ENCODE results near the gene TSBP1.
"Not testable (repeated sequence)": the region's sequence is repeated elsewhere in the genome, so short reads cannot be mapped to it uniquely, and the experiment has no call there.

Gene TSBP1

DNA sequence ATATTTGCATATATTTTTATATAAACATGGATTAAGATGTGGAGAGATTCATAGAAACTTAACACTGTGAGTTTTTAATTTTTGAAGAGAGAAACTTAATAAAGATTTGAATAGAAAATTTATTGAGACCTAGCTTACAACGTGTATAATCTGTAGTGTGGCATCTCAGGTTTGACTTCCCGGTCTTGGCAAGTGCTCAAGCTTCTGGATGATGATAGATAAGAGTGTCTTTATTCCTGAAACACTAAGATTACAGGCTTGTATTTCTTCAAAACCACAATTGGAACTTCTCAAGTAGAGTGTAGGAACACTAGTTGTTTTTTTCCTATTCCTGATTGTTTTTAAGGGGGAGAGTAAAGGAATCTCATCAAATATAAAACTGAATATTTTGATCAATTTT lies 83.3 kb downstream of the TSBP1 start:
- no peak for DNase-seq (ENCODE audit: low read depth)

DNA sequence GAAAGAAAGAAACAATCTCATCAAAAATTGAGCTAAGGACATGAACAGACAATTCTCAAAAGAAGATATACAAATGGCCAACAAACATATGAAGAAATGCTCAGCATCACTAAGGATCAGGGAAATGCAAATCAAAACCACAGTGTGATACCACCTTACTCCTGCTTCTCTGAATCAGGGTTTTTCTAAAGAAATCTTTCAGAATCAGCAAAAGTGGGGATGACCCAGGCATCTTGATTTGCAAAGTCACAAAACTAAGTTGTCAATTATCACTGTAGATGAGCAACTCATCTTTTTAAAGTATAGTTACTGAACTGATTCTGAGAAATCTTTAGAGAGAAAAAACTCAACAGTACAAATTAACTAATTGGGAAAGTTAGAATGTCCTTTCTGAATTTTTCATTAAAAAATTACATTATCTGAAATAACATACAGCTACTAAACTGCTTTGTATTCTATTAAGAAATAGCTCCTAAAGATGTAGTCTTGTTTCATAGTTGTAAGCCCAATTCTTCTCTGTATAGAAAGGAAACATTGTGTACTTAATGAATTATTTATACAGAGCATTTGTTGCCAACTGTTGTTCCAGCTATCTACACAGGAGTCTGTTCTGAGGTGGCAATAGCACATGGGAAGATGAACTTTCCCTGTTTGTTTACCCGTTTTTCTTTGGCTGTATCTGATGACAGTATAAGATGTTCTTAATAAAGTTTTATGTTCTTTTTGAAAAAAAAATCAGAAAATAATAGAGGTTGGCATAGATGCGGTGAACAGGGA lies 97.7 kb downstream of the TSBP1 start:
- DNase-seq (ENCODE audit: low read depth): not testable (repeated sequence)

DNA sequence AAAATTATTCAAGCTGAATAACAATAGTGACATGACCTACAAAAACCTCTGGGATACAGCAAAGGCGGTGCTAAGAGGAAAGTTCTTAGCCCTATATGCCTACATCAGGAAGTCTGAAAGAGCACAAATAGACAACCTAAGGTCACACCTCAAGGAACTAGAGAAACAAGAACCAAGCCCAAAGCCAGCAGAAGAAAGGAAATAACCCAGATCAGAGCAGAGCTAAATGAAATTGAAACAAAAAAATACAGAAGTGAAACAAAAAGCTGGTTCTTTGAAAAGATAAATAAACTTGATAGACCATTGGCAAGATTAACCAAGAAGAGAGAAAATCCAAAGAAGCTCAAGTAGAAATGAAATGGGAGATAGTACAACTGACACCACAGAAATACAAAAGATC lies 100.3 kb downstream of the TSBP1 start:
- no peak for DNase-seq (ENCODE audit: low read depth)

DNA sequence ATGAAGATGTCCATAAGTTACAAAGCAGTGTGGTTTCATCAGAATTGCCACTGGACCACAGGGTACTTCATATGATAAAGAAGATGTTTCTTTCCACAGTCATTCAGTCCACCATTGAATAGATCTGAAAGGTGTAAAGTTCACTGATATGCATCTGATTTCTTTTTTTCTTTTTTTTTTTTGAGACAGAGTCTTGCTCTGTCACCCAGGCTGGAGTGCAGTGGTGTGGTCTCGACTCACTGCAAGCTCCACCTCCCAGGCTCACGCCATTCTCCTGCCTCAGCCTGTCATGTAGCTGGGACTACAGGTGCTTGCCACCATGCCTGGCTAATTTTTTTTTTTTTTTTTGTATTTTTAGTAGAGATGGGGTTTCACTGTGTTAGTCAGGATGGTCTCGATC lies 103.2 kb downstream of the TSBP1 start:
- DNase-seq (ENCODE audit: low read depth): not testable (repeated sequence)

DNA sequence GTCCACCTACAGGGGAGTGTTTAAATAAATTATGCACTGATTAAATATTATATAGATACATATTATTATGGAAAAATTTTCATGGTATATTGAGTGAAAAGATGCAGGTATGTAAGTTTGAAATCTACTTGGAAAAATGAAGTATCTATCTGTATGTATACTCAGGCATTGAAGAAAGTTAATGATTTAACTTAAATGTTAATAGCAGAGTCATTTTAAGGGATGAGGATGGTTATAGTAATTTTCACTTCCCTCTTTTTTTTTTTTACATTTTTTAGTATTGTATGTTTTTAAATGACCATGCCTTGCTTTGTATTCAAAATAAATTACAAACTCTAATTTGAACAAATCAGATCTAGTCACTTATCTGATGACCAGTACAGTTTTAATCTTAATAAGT lies 104.7 kb downstream of the TSBP1 start:
- no peak for DNase-seq (ENCODE audit: low read depth)

DNA sequence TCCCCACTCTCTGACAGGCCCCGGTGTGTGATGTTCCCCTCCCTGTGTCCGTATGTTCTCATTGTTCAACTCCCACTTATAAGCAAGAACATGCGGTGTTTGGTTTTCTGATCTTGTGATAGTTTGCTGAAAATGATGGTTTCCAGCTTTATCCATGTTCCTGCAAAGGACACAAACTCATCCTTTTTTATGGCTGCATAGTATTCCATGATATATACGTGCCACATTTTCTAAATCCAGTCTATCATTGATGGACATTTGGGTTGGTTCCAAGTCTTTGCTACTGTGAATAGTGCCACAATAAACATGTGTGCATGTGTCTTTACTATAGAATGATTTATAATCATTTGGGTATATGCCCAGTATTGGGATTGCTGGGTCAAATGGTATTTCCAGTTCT lies 114.4 kb downstream of the TSBP1 start:
- DNase-seq (ENCODE audit: low read depth): not testable (repeated sequence)

DNA sequence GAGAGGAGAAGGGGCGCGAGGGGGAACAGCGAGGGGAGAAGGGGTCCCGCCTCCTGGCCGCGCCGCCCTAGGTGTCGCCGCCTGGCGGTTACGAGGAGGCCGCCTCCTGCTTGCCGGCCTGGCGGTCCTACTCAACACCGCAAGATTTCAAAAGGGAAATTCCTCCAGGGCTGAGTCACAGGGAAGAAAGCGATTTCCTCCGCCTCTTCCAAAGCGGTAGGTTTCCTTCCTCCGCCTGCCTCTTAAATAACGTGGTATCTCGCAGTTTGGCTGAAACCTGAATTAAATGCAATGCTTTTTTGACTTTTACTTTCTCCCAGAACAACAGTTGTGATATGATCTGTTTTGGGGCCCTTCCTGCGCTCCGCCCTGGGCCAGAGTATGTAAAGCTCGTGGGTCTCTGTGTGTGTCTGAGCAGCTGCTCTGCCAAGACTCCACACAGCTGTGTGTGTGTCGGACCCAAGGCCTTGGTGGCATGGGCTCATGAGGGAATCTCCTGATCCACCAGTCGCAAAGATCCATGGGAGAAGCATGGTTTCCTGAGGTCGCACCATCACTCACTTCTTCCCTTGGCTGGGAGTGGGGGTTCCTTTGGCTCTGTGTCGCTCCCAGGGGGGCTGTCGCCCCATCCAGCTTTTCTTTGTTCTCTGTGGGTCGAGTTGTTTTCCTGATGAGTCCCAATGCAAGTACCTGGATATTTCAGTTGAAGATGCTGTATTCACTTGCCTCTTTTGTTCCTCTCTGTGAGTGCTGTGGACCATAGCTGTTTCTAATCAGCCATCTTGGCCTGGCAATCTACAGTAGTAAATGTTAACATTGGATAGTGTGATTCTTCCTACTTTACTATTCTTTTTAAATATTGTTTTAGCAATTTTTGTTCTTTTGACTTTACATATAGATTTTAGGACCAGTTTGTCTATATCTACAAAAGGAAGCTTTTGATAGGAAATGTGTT lies 116.2 kb downstream of the TSBP1 start:
- DNase-seq (ENCODE audit: low read depth): peak; percentile 87

DNA sequence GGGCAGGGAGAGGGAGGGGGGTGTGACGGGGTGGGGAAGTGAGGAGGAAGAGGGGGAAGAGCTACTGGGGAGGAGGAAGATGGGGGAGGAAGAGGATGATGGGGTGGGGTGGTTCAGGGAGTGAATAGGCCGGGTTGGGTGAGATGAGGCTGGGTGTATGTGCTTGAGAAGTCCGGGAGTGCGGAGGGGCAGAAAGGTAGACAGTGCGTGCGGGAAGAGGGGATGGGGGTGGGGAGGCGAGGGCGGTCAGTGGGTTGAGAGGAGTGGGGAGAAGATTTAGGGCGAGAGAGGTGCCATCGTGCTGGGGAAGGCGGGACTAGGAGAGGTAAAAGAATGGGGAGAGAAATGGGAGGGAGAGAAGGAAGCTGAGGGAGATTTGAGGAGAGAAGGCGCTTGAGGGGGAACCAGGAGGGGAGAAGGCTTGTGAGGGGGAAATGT lies 116.9 kb downstream of the TSBP1 start:
- DNase-seq (ENCODE audit: low read depth): no peak

DNA sequence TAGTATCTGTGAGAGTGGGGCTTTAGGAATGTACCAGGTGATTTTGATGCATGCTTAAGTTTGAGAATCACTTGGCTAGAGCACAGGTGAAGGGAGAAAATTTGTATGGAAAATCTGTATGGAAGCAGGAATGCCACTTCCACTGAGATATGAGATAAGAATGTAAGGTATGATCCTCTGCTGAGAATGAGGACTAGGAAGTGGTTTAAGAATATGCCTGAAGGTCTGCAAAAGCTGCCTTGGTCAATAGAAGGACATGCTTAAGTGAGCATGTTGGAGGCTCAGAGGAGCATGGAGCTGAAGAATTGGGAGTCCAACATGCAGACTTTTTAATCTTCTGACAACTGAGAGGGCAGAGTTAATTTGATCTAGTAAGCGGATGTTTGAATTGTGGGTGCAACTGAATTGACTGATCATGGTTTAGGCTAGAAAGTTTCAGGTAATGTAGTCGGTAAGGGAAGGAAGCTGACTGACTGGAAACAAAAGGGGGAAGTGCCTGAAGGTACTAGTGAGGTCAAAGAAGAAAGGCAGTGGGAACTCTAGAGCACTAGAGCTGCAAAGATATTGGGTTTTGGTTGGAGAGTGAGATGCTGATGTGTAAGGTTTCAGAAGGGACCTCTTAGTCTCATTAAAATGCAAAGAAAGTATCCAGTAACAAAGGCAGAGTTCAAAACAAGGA lies 119.2 kb downstream of the TSBP1 start:
- no peak for DNase-seq (ENCODE audit: low read depth)

DNA sequence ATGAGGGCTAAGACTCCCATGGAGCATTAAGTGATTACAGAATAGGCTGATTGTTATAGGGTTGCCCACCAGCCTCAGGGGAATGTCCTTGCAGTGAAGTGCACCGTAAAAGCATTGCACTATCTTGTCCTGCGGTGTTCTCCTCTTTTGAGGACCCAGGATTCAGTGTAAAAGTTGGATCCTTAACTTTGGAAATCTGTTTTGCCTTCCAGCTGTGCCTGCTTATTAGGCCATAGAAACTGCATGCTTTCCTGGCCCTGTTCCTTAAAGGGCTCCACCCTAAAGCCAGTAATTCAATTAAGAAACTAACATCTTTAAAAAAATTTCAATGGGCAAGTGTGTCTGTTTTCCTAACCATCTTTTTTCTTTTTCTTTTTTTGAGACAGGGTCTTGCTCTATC lies 122.4 kb downstream of the TSBP1 start:
- no peak for DNase-seq (ENCODE audit: low read depth)

DNA sequence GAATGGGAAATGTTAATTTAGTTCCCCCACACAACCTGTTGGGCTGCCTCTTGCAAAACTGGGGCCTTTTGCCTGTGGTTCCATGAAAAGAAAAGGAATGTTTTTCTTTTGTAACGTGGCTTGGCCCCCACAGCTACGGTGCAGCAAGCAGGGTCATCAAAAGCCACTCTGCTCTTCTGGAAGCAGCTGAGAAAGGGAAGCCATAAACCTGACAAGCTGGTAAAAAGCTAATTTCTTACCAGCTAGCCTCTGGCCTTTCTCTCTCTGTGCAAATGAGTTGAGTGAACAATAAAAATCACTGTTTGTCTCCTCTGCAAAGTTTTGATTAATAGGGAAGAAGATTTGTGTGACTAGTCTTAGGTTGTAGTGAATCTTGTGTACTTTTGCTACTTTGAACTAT lies 124.3 kb downstream of the TSBP1 start:
- DNase-seq (ENCODE audit: low read depth): no peak

DNA sequence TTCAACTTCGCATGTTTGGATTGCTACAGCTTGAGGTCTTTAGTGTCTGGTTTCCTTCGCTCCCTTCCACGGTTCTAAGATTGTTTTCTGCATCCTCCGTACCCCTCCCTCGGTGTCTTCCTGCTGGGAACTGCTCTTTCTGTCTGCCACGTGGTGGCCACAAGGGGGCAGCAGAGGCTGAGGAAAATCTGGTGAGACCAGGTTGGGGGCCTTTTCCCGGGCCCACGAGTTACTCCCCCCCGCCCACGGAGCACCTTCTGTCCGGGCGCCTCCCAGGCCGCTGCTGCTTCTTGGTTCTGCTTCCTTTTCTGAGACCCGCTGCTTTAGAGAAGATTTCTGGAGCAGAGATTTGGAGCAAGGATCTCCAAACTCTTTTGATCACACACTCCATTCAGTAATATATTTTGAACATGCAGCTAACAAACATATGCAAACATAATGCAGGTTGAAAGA lies 126.7 kb downstream of the TSBP1 start:
- DNase-seq (ENCODE audit: low read depth): peak; percentile 26

DNA sequence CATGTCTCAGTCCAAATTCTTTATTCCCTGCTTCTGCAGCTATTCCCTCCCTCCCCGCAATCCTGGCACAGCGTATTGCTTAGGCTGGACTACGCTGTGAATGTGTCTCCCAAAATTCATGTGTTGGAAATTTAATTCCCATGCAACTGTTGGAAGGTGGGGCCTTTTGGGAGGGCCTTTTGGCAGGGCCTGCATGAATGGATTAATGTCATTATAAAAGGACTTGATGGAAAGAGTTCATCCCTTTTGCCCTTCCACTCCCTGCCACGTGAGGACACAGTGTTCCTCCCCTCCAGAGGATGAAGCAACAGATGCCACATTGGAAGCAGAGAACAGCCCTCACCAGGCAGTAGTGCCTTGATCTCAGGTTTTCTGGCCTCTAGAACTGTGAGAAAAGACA lies 127.4 kb downstream of the TSBP1 start:
- DNase-seq (ENCODE audit: low read depth): no peak

All from HS-5 (cell line).